ENCODE measurements around the gene PLA2G6. TPM values are rescaled to one million over a fixed set of nuclear protein-coding genes. Genes with fewer than 3 reads are reported as not detected.

Gene PLA2G6
- total RNA-seq, 1 experiment from 2014 or later = 39.8 TPM

DNA sequence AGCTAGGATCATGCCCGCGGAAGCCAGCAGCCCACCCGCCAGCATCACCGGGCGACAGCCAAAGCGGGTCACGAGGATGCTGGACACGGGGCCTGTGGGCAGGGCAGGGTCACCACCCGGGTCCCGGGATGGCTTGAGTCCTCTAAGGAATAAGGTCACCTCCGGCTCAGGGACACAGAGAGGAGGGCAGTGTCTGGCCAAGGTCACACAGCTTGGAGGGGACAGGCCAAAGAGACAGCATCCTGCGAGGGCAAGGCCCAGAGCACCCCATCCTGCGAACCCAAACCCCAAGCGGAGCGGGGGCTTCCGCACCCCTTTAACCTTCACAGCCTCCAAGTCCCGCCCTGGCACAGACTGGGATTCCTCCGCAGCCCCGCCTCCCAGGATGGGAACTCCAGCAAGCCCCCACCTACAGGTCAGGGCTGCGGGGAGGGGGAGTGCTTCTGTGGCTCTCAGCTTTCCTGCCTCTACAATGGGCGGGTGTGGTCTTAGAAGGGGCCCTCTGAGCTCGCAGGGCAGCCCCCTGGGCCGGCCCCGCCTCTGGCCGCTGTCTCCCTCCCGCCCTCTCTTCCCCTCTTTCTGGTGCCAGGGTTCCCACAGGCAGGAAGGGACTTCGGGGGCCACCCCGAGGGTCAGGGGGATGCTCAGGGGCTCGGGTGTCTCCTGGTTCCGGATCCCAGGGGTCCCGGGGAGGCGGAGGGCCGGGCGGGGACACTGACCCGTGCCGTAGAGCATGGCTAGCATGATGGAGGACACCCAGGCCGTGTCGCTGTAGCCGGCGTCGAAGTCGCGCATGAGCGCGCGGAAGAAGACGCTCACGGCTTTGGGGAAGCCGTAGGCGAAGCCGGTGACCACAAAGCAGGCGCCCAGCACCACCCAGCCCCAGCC is 99.4 kb downstream of the PLA2G6 start:
- no peaks in the 10 kb centered on the region for H3K4me1 ChIP-seq (replicated peaks; ENCODE audit: insufficient read depth)
- BruUV-seq (replicated peaks) = no TSS peak
- no peak overlapping the region for H3K4me3 ChIP-seq
- H2AFZ ChIP-seq = no peak overlapping the region
- no peaks in the 10 kb centered on the region for H3K9me2 ChIP-seq (ENCODE audit: insufficient read depth)
- ChIA-PET POLR2A (ENCODE audit: unreplicated experiment) (no interaction called here), CTCF (no interaction called here)
- H3K79me2 ChIP-seq (ENCODE audit: low read depth) = no peaks in the 10 kb centered on the region
- no peaks in the 10 kb centered on the region for H3K9me3 ChIP-seq (ENCODE audit: insufficient read depth, low read depth)
- TF ChIP-seq, protein P1, sequence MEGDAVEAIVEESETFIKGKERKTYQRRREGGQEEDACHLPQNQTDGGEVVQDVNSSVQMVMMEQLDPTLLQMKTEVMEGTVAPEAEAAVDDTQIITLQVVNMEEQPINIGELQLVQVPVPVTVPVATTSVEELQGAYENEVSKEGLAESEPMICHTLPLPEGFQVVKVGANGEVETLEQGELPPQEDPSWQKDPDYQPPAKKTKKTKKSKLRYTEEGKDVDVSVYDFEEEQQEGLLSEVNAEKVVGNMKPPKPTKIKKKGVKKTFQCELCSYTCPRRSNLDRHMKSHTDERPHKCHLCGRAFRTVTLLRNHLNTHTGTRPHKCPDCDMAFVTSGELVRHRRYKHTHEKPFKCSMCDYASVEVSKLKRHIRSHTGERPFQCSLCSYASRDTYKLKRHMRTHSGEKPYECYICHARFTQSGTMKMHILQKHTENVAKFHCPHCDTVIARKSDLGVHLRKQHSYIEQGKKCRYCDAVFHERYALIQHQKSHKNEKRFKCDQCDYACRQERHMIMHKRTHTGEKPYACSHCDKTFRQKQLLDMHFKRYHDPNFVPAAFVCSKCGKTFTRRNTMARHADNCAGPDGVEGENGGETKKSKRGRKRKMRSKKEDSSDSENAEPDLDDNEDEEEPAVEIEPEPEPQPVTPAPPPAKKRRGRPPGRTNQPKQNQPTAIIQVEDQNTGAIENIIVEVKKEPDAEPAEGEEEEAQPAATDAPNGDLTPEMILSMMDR (conservative IDR thresholded peaks at IDR 0.05) = no peak
- TF ChIP-seq EZH2 (IDR thresholded peaks at IDR 0.05; ENCODE audit: low read depth) = no peak
- no peak overlapping the region for H3K4me2 ChIP-seq
- intact Hi-C loops (cut with micrococcal nuclease; ENCODE audit: unreplicated experiment) = no loop called here
- H3K36me3 ChIP-seq (ENCODE audit: low read depth) = no peaks in the 10 kb centered on the region
- no peak for DNase-seq
- H3K27me3 ChIP-seq (ENCODE audit: insufficient read depth, low read depth) = no peaks in the 10 kb centered on the region
- no peak overlapping the region for H3K27ac ChIP-seq
- no peaks in the 10 kb centered on the region; the same call in 1 of the 2 replicates for H4K20me1 ChIP-seq (ENCODE audit: insufficient read depth)
- H3F3A ChIP-seq (ENCODE audit: insufficient read depth, low read depth) = peaks cover 30% of the 10 kb centered on the region; the same call in 1 of the 2 replicates

DNA sequence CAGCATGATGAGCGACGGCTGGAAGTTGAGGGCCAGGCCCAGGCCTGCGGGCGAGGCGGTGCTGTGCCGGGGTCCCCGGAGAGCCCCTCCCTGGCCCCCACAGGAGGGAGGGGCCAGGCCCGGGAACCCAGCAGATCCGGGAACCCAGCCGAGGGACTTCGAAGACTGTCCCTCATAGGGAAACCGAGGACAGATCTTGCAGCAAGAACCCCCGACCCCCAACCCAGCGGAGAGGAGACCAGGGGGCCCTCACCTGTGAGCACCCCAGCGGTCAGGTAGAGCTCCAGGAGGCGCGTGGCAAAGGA is 100.0 kb downstream of the PLA2G6 start:
- H3K9me2 ChIP-seq (ENCODE audit: insufficient read depth) = no peaks in the 10 kb centered on the region
- H3F3A ChIP-seq (ENCODE audit: insufficient read depth, low read depth) = peaks cover 28% of the 10 kb centered on the region; the same call in 1 of the 2 replicates
- H3K27me3 ChIP-seq (ENCODE audit: insufficient read depth, low read depth) = no peaks in the 10 kb centered on the region
- TF ChIP-seq, protein P1 (conservative IDR thresholded peaks at IDR 0.05) = no peak
- no peak for TF ChIP-seq EZH2 (IDR thresholded peaks at IDR 0.05; ENCODE audit: low read depth)
- intact Hi-C loops (cut with micrococcal nuclease; ENCODE audit: unreplicated experiment) = no loop called here
- no peak overlapping the region for H3K4me2 ChIP-seq
- H3K36me3 ChIP-seq (ENCODE audit: low read depth) = no peaks in the 10 kb centered on the region
- no peaks in the 10 kb centered on the region for H3K79me2 ChIP-seq (ENCODE audit: low read depth)
- ChIA-PET CTCF (no interaction called here), POLR2A (ENCODE audit: unreplicated experiment) (no interaction called here)
- H4K20me1 ChIP-seq (ENCODE audit: insufficient read depth) = no peaks in the 10 kb centered on the region
- DNase-seq = no peak
- no peaks in the 10 kb centered on the region for H3K9me3 ChIP-seq (ENCODE audit: insufficient read depth, low read depth)
- H3K4me3 ChIP-seq = no peak overlapping the region
- no peaks in the 10 kb centered on the region for H3K4me1 ChIP-seq (replicated peaks; ENCODE audit: insufficient read depth)
- H3K27ac ChIP-seq = no peak overlapping the region
- no peak overlapping the region for H2AFZ ChIP-seq
- no TSS peak for BruUV-seq (replicated peaks)

DNA sequence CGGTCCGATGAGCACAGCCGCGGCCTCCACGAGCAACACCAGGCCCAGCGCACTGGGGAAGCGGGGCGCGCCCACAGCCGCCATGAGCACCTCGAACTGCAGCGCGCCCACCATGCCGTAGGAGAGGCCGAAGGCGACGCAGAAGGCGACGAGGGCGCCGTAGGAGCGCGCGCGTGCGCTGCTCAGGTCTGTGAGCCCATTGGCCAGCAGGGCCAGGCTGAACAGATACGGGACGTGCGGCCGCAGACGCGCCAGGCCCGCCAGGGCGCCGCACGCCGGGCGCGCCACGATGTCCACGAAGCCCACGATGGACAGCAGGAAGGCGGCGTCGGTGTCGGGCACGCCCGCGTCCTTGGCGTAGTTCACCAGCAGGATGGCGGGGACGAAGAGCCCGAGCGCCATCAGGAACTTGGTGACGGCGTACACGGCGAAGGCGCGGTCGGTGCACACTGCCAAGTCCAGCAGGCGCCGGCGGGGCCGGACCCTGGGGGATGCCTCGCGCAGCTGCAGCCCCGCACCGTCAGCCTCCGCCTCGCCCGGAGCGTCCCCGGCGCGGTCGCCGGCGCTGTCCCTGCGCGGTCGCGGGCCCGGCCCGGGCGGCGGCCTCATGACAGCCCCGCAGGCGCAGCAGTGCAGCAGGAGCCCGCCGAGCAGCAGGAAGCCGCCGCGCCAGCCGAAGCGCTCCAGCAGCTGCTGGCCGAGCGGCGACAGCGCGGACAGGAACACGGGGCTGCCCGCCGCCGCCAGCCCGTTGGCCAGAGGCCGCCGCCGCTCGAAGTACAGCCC is 100.6 kb downstream of the PLA2G6 start:
- H3F3A ChIP-seq (ENCODE audit: insufficient read depth, low read depth) = peaks cover 28% of the 10 kb centered on the region; the same call in 1 of the 2 replicates
- H3K79me2 ChIP-seq (ENCODE audit: low read depth) = no peaks in the 10 kb centered on the region
- H4K20me1 ChIP-seq (ENCODE audit: insufficient read depth) = no peaks in the 10 kb centered on the region
- no peak overlapping the region for H3K4me2 ChIP-seq
- no peak overlapping the region for H3K27ac ChIP-seq
- no peaks in the 10 kb centered on the region for H3K9me2 ChIP-seq (ENCODE audit: insufficient read depth)
- no peaks in the 10 kb centered on the region for H3K27me3 ChIP-seq (ENCODE audit: insufficient read depth, low read depth)
- BruUV-seq (replicated peaks) = no TSS peak
- H3K4me3 ChIP-seq = no peak overlapping the region
- H3K9me3 ChIP-seq (ENCODE audit: insufficient read depth, low read depth) = no peaks in the 10 kb centered on the region
- intact Hi-C loops (cut with micrococcal nuclease; ENCODE audit: unreplicated experiment) = no loop called here
- H2AFZ ChIP-seq = no peak overlapping the region
- no peak for DNase-seq
- CTCF ChIA-PET = no interaction called here
- no peaks in the 10 kb centered on the region for H3K4me1 ChIP-seq (replicated peaks; ENCODE audit: insufficient read depth)
- TF ChIP-seq, protein P1 (conservative IDR thresholded peaks at IDR 0.05) = no peak
- TF ChIP-seq EZH2 (IDR thresholded peaks at IDR 0.05; ENCODE audit: low read depth) = no peak
- POLR2A ChIA-PET (ENCODE audit: unreplicated experiment) = no interaction called here
- H3K36me3 ChIP-seq (ENCODE audit: low read depth) = no peaks in the 10 kb centered on the region
